Measurements from ENCODE around the gene UBD. TPM values are rescaled to one million over a fixed set of nuclear protein-coding genes. Genes with fewer than 3 reads are reported as not detected.

The UBD gene
- total RNA-seq, 1 experiment from 2014 or later, result not detected

- Histone ChIP-seq H3K23me2 (ENCODE audit: insufficient read length, low read depth, low read length, poor library complexity, severe bottlenecking) (no peaks in the 10 kb centered on the region), H2BK5ac (ENCODE audit: insufficient read length, low read length) (no peak overlapping the region), H3T11ph (ENCODE audit: low read length) (no peak overlapping the region), H2AFZ (ENCODE audit: low read length) (no peak overlapping the region), H3K9me3 (ENCODE audit: control insufficient read depth, low read depth, low read length) (no peaks in the 10 kb centered on the region), H3K79me1 (ENCODE audit: insufficient read depth, low read depth, low read length, poor library complexity, severe bottlenecking) (no peaks in the 10 kb centered on the region), H4K20me1 (ENCODE audit: control insufficient read depth, insufficient read depth, insufficient read length) (no peaks in the 10 kb centered on the region), H2BK15ac (ENCODE audit: low read depth, low read length) (no peak overlapping the region), H2BK120ac (ENCODE audit: low read depth, low read length, poor library complexity, severe bottlenecking) (no peak overlapping the region), H2BK20ac (ENCODE audit: low read depth, low read length, poor library complexity, severe bottlenecking) (no peak overlapping the region), H3K79me2 (ENCODE audit: insufficient read depth, low read length) (no peaks in the 10 kb centered on the region), H3K56ac (ENCODE audit: insufficient read length, low read depth, low read length) (no peak overlapping the region), H3K14ac (ENCODE audit: insufficient read depth, low read length) (no peak overlapping the region), H4K91ac (ENCODE audit: insufficient read length, low read depth, low read length) (no peak overlapping the region), H3K23ac (ENCODE audit: insufficient read length, low read depth, low read length) (no peak overlapping the region), H3K4ac (ENCODE audit: low read depth, low read length) (no peak overlapping the region), H3K27me3 (ENCODE audit: insufficient read depth, low read length) (no peaks in the 10 kb centered on the region; the same call in 1 of the 2 replicates), H3K9ac (ENCODE audit: extremely low read depth, insufficient read length, low read length) (no peak overlapping the region), H3K4me1 (ENCODE audit: insufficient read depth, low read length) (peaks cover 2% of the 10 kb centered on the region; the same call in 1 of the 2 replicates), H3K27ac (ENCODE audit: insufficient read length, low read depth, low read length) (no peak overlapping the region), H2BK12ac (ENCODE audit: insufficient read length, low read depth, low read length) (no peak overlapping the region), H3K18ac (ENCODE audit: insufficient read length, low read depth, low read length) (no peak overlapping the region), H3K4me2 (ENCODE audit: insufficient read depth, insufficient read length, low read length) (no peak overlapping the region), H4K5ac (ENCODE audit: insufficient read length, low read depth, low read length) (no peak overlapping the region), H2AK5ac (ENCODE audit: insufficient read length, low read length) (no peak overlapping the region), H4K8ac (replicated peaks; ENCODE audit: insufficient read length, low read depth, low read length) (no peak overlapping the region)
- Mint-ChIP-seq H3K9me3 (no peaks in the 10 kb centered on the region; a peak in 1 of 5 replicates), H3K36me3 (ENCODE audit: insufficient read depth in 1 of 3, low read depth in 3 of 3) (peaks cover 0 to 1% (median 0%) of the 10 kb centered on the region in 3 experiments; a peak in 1 of 7 replicates), H3K4me3 (no peak overlapping the region), H3K27ac (no peak overlapping the region), H3K27me3 (ENCODE audit: low read depth) (peaks cover 9% of the 10 kb centered on the region), H3K4me1 (peaks cover 9 to 11% of the 10 kb centered on the region in 2 experiments)
- no peak for DNase-seq
- no peak for TF ChIP-seq CTCF (conservative IDR thresholded peaks at IDR 0.05)
Observed at GRCh38 chr6:29576056-29576455, 16.5 kb upstream of the UBD start.

Data from H9 (cell line).